GM19438 (cell line): ENCODE measurements around the gene LGMN.
"Not testable (repeated sequence)": the region's sequence is repeated elsewhere in the genome, so short reads cannot be mapped to it uniquely, and the experiment has no call there.

Source experiments
- ATAC-seq: cut with Tn5 transposase; IDR thresholded peaks from one replicate; pipeline ENCODE4 v1.9.1; 2021; ENCODE audit warnings: low read depth; ENCODE audit not compliant: unreplicated experiment

LGMN gene

GRCh38 chr14:92729634-92730358 lies 18.6 kb downstream of the LGMN start:
- peak; percentile 73 for ATAC-seq

DNA sequence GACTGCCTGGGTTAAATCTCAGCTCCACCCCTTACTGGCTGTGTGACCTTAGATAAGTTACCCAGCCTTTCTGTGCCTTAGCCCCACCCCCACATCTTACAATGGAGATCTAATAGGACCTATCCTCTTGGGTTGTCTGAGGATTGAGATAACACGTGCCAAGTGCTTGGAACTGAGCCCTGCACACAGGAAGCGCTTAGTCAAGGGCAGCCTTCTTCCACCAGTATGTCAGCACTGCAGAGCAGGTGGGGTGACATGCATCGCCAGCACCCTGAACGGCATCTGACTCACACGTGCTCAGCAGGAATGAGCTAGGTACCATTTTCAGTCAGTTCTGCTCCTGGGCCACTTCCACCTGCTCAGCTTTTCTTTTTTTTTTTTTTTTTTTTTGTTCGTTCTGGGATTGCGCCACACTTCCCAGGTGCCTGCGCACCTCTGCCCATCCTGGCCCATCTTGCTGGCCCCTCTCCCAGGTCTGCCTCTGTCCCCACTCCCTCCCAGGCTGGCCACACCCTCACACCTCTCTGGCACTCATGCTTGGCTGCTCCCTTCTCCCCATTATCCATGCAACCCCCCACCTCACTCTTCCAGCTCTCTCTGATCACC lies 19.6 kb downstream of the LGMN start:
- no peak for ATAC-seq

DNA sequence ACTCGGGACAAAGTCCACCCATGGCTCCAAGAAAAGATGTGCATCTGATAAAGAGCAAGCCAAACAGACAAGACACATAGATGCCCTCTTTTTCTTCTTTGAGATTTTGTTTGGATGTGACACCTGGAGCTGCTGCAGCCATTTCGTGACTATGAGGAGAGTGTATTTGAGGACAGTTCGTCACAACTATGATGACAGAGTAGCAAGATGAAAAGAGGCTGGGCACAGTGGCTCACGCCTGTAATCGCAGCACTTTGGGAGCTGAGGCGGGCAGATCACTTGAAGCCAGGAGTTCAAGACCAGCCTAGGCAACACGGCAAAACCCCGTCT lies 21.5 kb downstream of the LGMN start:
- no peak for ATAC-seq

- no peak for ATAC-seq
Measured at GRCh38 chr14:92726135-92726932, 22.1 kb downstream of the LGMN start.

DNA sequence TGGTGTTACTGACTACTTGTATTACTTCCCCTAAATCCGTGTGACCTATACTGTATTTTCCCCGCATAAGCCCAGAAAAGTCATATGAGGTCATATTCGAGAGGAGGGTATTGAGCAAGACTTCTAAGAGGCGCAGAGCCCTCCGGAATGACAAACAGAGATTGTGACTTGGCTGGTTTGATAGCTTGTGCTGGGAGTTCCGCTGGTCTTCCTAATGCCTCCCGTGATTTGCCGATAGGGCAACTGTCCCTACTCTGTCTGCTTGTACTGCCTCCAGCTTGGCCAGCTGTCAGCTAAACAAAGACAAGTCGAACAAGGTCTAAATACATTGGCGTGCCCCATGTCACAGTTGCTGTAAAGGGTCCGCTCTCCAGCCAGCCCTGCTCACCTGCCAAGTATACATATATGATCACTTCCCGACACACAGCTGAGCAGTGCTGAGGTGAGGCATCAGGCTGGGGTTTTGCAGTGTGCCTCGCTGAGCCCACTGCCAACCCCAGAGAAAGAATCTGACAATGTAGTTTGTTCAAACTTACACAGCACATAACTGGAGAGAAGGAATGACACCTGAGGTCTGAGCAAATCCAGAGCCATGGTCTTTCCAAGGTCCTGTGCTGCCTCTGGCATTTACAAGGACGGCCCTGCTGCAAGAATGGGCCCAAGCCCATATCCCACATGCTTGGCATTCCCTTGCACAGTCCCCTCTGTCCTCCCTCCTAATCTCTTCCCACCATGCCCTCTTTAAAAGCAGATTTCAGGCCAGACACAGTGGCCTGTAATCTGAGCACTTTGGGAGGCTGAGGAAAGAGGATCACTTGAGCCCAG lies 23.7 kb downstream of the LGMN start:
- no peak for ATAC-seq

GRCh38 chr14:92719890-92720323 lies 28.5 kb downstream of the LGMN start:
- no peak for ATAC-seq

DNA sequence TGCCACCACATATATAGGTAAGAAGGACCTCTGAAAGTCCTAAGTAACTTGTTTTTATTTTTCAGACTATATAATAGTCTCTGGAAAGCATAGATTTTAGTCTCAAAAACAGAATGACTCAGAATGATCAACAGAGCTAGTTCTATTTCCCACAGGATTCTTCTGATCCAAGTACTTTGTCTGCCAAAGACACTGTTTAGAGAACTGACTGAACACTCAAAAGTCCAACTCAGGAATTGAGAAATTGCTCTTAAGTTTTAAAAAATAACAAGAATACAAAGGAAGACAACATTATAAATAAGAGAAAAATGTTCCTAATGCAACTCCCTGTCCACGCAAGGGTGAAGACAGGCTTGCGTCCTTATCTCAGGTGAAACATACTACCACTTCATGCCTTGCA lies 29.0 kb downstream of the LGMN start:
- no peak for ATAC-seq

DNA sequence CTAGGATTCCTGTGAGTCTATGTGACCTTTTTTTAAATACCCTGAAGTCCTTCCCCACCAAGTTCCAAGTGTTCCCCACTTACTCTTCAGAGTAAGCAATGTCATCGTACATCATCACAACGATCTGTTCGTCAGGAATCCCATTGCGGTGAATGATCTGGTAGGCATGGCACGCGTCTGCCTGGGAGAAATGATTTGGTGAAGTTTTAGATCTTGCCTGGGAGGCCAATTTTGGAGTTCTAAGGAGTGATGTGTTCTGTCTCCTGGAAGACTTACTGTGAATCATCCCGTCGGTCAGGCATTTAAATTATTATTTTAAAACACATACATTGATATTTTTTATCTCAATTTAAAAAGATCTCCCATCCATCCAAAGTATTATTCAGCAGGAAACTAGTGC lies 29.8 kb downstream of the LGMN start:
- ATAC-seq = no peak

DNA sequence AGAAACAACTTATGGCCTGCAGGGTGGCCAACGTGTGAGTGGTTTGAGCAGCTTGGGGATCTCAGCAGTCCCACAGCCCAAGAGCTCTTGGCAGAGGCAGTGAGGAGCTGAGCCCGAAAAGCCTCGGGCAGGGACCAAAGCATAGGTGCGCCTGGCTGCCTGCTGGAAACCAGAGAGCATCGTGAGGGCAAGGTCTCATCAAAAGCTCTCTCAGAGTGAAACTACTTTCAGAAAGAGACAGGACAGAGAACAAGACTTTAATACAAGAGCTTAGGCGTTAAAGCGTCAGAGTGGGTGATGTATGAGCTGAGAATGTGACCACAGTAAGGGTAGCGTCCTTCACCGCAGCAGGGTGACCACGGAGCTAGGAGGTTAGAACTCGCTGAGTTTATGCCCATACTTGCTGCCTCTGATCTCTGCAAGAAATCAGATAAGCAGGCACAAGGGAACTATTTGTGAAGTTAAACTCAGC lies 30.8 kb downstream of the LGMN start:
- no peak for ATAC-seq

DNA sequence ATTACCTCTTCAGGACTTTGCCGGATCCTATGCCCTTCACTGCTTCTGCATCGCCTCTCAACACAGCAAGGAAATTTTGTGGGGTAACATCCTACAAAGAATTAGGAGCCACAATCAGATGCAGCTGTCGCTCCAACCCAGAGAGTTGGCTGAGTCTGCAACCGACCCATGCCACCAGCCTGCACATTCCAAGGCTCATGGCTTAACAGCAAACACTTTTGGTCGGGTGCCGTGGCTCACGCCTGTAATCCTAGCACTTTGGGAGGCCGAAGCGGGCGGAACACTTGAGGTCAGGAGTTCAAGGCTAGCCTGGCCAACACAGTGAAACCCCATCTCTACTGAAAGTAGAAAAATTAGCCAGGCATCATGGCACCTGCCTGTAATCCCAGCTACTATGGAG lies 32.3 kb downstream of the LGMN start:
- ATAC-seq = no peak

- not testable (repeated sequence) for ATAC-seq
Measured at GRCh38 chr14:92714739-92715307, 33.6 kb downstream of the LGMN start.

- ATAC-seq = no peak
Measured at GRCh38 chr14:92712654-92713051, 35.8 kb downstream of the LGMN start.

DNA sequence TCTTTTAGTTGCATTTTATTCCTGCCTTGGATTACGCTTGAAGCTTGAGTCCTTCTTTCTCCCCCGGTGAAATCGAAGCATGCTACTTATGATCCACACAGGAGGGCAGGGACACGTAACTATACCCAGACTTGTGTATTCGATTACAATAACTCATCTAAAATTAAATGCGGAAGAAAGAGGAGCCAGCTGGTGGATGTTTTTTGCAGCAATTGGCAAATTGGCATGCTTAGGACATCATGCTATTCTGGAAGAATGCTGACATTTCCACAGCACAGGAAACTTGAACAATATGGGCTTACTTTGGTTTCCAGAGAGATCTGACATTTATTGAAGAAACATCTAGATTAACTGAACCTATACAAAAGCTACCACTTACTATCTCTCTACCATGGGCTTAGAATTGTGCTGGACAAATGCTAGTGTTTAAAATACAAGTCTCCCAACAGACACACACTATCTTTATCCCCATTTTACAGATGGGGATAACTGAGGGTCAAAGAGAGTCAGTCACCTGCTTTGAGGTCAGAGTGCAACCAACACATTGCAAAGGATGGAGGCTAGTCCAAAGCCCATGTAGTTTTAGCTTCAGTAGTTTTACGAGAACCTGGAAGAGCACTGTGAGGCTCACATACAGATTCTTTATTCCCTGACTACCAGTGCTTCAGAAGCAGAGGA lies 36.3 kb downstream of the LGMN start:
- no peak for ATAC-seq

DNA sequence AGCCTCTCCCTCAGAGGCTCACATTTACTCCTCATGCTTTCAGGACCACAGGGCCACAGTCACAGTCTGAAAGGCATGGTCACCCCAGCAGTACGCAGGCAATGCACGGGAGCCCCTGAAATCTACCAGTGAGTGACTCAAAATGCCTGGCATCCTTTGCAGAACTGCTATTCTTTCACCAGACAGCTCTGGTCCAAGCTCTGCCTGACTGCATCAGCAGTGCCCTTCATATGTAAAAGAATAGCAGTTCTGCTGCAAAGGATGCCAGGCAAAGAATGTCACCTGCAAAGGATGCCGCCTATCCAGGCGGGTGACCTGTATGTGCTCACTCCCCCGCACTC lies 38.5 kb downstream of the LGMN start:
- no peak for ATAC-seq

GRCh38 chr14:92709340-92710000 lies 39.0 kb downstream of the LGMN start:
- ATAC-seq = no peak

DNA sequence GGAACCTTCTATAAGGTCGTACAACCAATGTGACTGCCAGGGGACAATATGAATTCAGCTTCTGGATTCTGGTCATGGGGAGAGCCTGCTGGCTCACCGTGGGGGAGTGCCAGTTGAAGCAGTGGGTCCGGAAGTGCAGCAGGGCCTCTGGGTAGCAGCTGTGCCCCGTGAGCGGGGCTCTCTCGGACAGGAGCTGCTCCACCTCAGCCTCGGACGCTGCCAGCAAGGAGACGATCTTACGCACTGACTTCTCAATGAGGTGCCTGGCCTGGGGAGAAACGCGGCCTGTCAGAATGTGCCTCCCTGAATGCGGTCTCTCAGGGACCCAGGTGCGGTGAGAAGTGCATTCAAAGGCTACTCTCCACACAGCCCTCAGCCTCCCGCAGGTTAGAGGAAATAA lies 42.0 kb downstream of the LGMN start:
- ATAC-seq = no peak

DNA sequence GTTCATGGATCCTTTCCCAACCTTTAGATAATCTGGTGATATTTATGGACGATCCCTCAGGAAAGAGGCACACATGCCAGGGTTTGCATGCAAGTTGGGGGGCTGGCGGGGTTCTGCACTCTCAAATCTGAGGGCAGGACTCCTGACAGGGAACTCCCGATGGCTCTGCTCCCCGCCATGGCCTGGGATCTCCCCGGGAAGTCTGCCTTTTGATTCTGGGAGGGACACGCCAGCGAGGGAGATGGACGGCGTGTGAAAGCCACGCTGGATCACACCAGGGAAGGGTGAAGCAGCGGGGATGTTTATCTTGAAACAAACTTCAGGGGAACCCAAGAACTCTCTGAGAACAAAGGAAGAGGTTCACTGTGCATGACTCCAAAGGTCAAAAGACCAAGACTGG lies 43.6 kb downstream of the LGMN start:
- no peak for ATAC-seq

GRCh38 chr14:92704036-92704804 lies 44.2 kb downstream of the LGMN start:
- peak; percentile 95 for ATAC-seq

DNA sequence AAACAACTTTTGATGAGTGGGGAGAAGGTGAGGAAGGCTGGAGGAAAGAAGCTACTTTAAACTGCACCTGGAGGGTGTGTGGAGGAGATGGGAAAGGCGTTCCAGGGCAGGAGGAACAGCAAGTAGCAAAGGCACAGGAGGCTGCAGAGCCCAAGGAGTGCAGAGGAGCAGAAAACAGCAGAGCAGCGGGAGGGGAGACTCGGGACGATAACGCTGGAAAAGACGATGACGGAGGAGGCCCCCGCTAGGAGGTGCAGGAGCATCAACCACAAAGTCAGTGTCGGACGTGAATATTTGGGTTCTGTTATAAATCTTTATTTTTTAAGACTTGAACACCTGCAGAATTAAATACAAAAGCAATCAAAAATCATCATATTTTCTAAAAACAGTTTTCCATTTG lies 44.9 kb downstream of the LGMN start:
- no peak for ATAC-seq
